ENCODE results near the gene GATA2.

Gene GATA2

GRCh38 chr3:128449111-128449638 is 43.8 kb downstream of the GATA2 start:
- no peak overlapping the region for H3K27ac ChIP-seq
- DNase-seq (ENCODE audit: low spot score): no peak
- no peak overlapping the region for H3K4me3 ChIP-seq
- TF ChIP-seq, protein P1, sequence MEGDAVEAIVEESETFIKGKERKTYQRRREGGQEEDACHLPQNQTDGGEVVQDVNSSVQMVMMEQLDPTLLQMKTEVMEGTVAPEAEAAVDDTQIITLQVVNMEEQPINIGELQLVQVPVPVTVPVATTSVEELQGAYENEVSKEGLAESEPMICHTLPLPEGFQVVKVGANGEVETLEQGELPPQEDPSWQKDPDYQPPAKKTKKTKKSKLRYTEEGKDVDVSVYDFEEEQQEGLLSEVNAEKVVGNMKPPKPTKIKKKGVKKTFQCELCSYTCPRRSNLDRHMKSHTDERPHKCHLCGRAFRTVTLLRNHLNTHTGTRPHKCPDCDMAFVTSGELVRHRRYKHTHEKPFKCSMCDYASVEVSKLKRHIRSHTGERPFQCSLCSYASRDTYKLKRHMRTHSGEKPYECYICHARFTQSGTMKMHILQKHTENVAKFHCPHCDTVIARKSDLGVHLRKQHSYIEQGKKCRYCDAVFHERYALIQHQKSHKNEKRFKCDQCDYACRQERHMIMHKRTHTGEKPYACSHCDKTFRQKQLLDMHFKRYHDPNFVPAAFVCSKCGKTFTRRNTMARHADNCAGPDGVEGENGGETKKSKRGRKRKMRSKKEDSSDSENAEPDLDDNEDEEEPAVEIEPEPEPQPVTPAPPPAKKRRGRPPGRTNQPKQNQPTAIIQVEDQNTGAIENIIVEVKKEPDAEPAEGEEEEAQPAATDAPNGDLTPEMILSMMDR (IDR thresholded peaks at IDR 0.05): no peak

- Histone ChIP-seq H3K27ac (no peak overlapping the region), H3K4me3 (no peak overlapping the region)
- no peak for DNase-seq (ENCODE audit: low spot score)
- TF ChIP-seq, protein P1 (IDR thresholded peaks at IDR 0.05): no peak
Observed at GRCh38 chr3:128448491-128448890, 44.5 kb downstream of the GATA2 start.

GRCh38 chr3:128447561-128448013 is 45.4 kb downstream of the GATA2 start:
- H3K27ac ChIP-seq: no peak overlapping the region
- TF ChIP-seq, protein P1 (IDR thresholded peaks at IDR 0.05): no peak
- DNase-seq (ENCODE audit: low spot score): no peak
- H3K4me3 ChIP-seq: no peak overlapping the region

GRCh38 chr3:128446821-128447220 is 46.2 kb downstream of the GATA2 start:
- Histone ChIP-seq H3K27ac (no peak overlapping the region), H3K4me3 (no peak overlapping the region)
- TF ChIP-seq, protein P1 (IDR thresholded peaks at IDR 0.05): no peak
- DNase-seq (ENCODE audit: low spot score): no peak

DNA sequence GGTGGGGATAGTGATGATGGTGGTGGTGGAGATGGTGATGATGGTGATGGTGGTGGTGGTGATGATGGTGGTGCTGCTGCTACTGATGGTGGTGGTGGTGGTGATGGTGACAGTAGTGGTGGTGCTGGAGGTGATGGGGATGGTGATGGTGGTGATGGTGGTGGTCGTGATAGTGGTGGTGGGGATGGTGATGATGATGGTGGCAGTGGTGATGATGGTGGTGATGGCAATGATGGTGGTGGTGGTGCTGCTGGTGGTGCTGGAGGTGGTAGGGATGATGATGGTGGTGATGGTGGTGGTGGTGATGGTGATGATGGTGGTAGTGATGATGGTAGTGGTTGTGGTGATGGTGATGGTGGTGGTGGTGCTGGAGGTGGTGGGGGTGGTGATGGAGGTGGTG is 47.6 kb downstream of the GATA2 start:
- no peak overlapping the region for H3K27ac ChIP-seq
- TF ChIP-seq, protein P1 (IDR thresholded peaks at IDR 0.05): no peak
- DNase-seq (ENCODE audit: low spot score): no peak
- no peak overlapping the region for H3K4me3 ChIP-seq

DNA sequence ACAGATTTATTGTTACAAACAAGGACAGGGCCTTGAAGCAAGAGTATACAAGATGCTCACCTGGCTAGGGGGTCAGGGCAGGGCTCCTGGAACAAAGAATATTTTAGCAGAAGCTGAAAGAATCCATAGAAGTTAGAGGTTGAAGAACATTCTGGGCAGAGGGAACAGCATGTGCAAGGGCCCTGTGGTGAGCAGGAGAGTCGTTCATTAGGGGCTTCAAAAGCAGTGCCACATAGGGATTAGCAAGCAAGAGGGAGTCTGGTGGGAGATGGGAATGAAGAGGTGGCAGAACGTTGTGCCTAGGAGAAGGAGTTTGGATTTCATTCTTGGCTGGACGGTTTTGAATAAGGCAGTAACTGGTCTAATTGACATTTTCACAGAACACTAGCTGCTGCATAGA is 49.2 kb downstream of the GATA2 start:
- TF ChIP-seq, protein P1 (IDR thresholded peaks at IDR 0.05): no peak
- Histone ChIP-seq H3K4me3 (no peak overlapping the region), H3K27ac (no peak overlapping the region)
- no peak for DNase-seq (ENCODE audit: low spot score)

DNA sequence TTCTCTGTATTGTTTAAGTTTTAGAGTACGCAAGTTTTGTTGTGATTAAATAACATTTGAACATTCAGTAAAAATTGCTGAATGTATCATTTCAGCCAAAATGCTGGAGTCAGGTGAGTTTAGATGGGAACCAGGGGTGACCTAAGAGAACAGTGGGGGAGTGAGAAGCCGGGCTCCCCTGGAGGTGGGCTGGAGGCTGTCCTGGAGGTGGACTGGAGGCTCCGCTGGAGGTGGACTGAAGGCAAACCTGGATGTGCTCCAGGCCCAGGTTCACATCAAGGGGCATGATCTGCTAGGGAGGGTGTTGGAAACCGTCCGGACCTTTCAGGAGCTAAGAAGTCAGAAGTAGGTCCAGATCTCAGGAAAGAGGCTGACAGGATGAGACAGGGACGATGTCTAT is 50.1 kb downstream of the GATA2 start:
- Histone ChIP-seq H3K27ac (no peak overlapping the region), H3K4me3 (no peak overlapping the region)
- no peak for DNase-seq (ENCODE audit: low spot score)
- TF ChIP-seq, protein P1 (IDR thresholded peaks at IDR 0.05): no peak

All from coronary artery (tissue), 2 donors.